IPS-18c (cell line): ENCODE measurements around the gene ASB10.

Experiments used
- H3K4me3 ChIP-seq: 2 replicates; pipeline ENCODE4 v1.7.0; 2013; ENCODE audit warnings: low read depth, mild to moderate bottlenecking, low read length, moderate library complexity; ENCODE audit not compliant: insufficient read depth
- H3K9me3 ChIP-seq: one replicate; pipeline ENCODE4 v1.6.1; 2013; ENCODE audit warnings: mild to moderate bottlenecking, low read length, moderate library complexity; ENCODE audit not compliant: control insufficient read depth, insufficient read depth

ASB10 gene

DNA sequence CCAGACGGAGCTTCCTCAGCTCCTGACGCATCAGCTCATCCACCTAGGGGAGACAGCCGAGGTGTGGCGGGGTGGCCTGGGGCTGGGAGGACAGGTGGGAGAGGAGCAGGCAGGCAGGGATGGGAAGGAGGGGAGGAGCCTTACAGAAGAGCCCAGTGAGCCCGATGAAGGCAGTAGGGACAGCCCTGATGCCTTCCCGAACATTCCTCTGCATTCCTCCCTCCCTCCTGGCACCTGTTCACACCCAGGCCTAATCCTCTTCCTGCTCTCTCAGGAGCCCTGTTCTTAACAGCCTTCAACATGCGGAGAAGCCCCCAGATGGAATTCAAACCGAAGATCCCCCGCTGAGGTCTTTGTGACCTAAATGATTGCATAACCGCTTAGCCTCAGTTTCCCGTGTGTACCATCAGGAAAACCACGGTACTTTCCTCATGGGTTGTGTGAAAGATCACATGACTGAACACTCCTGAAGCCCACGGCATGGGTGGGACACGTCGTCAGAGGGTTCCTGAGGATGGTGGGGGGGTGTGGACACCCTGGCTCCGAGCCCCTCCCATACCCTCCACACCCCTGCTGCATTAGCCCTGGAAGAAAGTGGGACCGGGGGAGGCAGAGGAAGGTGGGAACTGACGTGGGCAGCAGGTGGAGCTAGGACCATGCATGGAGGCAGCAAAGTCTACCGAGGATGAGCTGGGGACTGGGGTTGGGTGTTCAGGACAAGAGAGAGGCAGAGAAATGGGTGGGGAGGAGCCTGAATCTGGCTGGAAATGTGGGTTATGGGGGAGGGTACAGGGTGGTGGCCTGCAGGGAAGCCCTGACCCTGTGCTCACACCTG lies 8.8 kb upstream of the ASB10 start:
- Histone ChIP-seq H3K9me3 (no peaks in the 10 kb centered on the region), H3K4me3 (no peak overlapping the region)

GRCh38 chr7:151194188-151194587 lies 7.1 kb upstream of the ASB10 start:
- Histone ChIP-seq H3K4me3 (no peak overlapping the region), H3K9me3 (no peaks in the 10 kb centered on the region)

GRCh38 chr7:151193203-151193978 lies 6.3 kb upstream of the ASB10 start:
- Histone ChIP-seq H3K9me3 (no peaks in the 10 kb centered on the region), H3K4me3 (no peak overlapping the region)

DNA sequence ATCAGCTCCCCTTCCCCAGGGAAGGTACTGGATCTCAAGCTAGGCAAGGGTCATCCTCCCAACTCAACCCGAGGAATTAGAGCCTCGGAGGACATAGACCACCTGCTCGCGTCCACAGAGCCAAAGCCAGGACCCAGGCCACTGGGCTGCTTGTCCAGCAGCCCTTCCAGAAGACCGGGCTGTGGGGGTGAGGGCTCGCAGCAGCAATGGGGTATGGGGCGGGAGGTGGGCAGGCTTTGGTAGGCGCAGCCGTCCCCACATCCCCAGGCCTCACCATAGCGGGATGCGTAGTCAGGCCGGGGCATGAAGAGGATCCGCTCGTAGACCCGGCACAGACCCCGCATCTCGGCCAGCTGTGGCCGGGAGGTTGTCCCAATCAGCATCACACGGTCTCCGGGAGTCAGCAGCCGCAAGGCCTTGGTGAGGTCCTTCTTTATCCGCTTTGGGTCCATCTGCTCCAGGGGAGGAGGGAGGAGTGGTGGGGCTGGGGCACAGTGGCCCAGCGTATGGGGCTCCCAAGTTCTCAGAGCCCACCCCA lies 5.0 kb upstream of the ASB10 start:
- H3K9me3 ChIP-seq: no peaks in the 10 kb centered on the region
- no peak overlapping the region for H3K4me3 ChIP-seq

DNA sequence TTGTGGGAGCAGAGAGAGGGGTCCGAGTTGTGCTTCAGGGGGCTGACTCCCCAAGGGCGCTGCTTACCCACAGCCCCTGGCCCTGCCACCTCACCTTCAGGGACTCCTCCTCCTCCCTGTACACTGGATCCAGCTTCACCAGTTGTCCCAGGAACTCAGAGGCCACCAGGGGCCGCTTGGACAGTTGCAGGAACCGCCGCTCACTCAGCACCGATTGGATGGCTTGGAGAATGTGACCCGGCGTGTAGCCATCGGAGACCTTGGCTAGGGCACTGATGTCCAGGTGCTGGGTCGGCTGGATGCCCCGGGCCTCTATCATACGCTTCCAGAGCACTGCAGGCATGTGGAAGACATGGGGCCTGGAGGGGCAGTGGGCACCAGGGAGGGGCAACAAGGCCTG lies 4.5 kb upstream of the ASB10 start:
- no peak overlapping the region for H3K4me3 ChIP-seq
- no peaks in the 10 kb centered on the region for H3K9me3 ChIP-seq

DNA sequence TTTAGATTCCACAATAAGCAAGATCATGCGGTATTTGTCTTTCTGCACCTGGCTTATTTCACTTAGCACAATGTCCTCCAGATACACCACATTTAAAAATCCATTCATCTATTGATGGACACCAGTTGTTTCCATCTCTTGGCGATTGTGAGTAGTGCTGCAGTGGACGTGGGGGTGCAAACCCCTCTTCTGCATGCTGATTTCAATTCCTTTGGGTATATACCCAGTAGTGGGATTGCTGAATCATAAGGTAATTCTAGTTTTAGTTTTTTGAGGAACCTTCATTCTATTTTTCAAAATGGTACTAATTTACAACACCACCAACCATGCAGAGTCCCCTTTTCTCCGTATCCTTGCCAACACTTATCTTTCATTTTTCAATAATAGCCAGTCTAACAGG lies 2.0 kb upstream of the ASB10 start:
- no peak overlapping the region for H3K4me3 ChIP-seq
- H3K9me3 ChIP-seq: no peaks in the 10 kb centered on the region

GRCh38 chr7:151188252-151188542 lies 1.1 kb upstream of the ASB10 start:
- Histone ChIP-seq H3K4me3 (no peak overlapping the region), H3K9me3 (no peaks in the 10 kb centered on the region)

- no peaks in the 10 kb centered on the region for H3K9me3 ChIP-seq
Measured at GRCh38 chr7:151187409-151188251, 580 bp upstream of the ASB10 start.

DNA sequence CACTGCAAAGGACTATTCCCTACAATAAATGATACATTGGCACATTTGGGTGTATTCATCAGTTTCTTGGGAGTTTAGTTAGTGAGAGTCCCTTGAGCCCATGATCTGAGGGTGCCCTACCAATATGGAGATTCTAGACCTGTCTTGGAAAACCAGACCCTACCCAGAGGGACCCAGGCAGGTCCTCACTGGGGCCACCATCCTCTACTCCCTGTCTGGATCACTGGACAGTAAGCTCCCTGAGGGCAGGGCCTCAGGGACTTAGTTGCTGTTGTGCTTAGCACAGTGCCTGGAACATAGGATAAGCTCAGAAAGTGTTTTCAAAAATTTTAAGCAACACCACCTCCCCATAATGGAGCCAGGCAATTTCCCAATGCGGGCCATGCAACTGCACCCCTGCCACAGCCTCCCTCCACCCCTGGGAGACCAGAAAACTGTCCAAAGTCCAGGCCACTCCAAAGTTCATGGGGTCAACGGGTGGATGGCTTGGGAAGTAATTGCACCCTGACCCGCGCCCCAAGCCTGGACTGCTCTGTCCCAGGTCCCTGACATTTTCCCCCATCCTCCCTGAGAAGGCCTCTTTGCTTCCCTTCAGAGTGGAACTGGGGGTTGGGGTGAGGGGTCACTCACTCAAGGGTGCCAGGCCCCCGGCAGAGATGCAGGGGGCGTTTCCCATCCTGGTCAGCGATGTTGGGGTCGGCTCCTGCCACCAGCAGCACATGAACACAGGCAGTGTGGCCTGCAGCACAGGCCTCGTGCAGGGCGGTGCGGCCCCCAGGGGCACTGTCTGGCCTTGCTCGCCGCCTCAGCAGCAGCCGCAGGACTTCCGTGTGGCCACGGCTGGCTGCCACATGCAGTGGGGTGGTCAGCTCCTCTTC lies 1.0 kb downstream of the ASB10 start:
- Histone ChIP-seq H3K4me3 (no peak overlapping the region), H3K9me3 (no peaks in the 10 kb centered on the region)

More at GRCh38 chr7:151187409-151188251, 580 bp upstream of the ASB10 start:
- H3K4me3 ChIP-seq: no peak overlapping the region

- H3K4me3 ChIP-seq: no peak overlapping the region
- H3K9me3 ChIP-seq: no peaks in the 10 kb centered on the region
Measured at GRCh38 chr7:151181011-151181431, 6.0 kb downstream of the ASB10 start.

- Histone ChIP-seq H3K4me3 (no peak overlapping the region), H3K9me3 (no peaks in the 10 kb centered on the region)
Measured at GRCh38 chr7:151179946-151180345, 7.1 kb downstream of the ASB10 start.

GRCh38 chr7:151179287-151179860 lies 7.7 kb downstream of the ASB10 start:
- no peak overlapping the region for H3K4me3 ChIP-seq
- H3K9me3 ChIP-seq: peaks cover 2% of the 10 kb centered on the region

DNA sequence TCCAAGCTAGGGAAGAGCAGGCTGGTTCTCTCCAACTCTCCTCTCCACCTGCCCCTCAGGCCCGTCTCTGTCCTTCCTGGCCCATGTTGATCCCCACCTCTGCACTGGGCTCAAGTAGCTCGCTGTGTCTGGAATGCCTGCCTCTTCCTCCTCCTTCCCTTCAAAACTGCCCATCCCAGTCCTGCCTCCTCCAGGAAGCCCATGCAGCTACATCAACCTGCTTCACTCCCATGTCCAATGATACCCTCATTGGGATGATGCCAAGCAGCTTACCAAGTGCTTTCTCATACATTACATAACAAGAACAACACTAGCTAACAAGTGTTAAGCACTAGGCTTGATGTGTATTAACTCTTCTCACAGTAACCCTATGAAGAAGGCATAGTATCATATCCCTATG lies 8.2 kb downstream of the ASB10 start:
- Histone ChIP-seq H3K4me3 (no peak overlapping the region), H3K9me3 (peaks cover 3% of the 10 kb centered on the region)

- Histone ChIP-seq H3K9me3 (peaks cover 7% of the 10 kb centered on the region), H3K4me3 (no peak overlapping the region)
Measured at GRCh38 chr7:151178236-151178635, 8.8 kb downstream of the ASB10 start.

- no peak overlapping the region for H3K4me3 ChIP-seq
- peaks cover 7% of the 10 kb centered on the region for H3K9me3 ChIP-seq
Measured at GRCh38 chr7:151177310-151177709, 9.7 kb downstream of the ASB10 start.

GRCh38 chr7:151176401-151176800 lies 10.6 kb downstream of the ASB10 start:
- Histone ChIP-seq H3K9me3 (peaks cover 9% of the 10 kb centered on the region), H3K4me3 (no peak overlapping the region)
